Activated naive CD4-positive, alpha-beta T cell treated with anti-CD3 and anti-CD28 coated beads, Interleukin-2, amount 10 ng/mL, durations not matched to agents 7 days and 5 days (primary cell): ENCODE measurements around the gene SENP5.
"Not testable (repeated sequence)": the region's sequence is repeated elsewhere in the genome, so short reads cannot be mapped to it uniquely, and the experiment has no call there.

Experiments used
- CTCF ChIA-PET: fragments of 350-600 bp; sonication (Branson Sonifier 250); formaldehyde crosslinking; loops from one replicate; lab custom pipeline; 2021; ENCODE audit warnings: antibody characterized with exemption; lab: Charles Lee
- DNase-seq: peaks from one replicate; pipeline ENCODE4 v3.0.0-alpha.2; 2020
- H3K27ac Mint-ChIP-seq: one replicate; pipeline ENCODE4 v1.8.0; 2021; ENCODE audit warnings: mild to moderate bottlenecking, moderate library complexity, mixed read lengths
- H3K27me3 Mint-ChIP-seq: one replicate; pipeline ENCODE4 v1.8.0; 2021; ENCODE audit warnings: mild to moderate bottlenecking, mixed read lengths
- H3K36me3 Mint-ChIP-seq: one replicate; pipeline ENCODE4 v1.8.0; 2021; ENCODE audit warnings: mixed read lengths
- H3K4me1 Mint-ChIP-seq: one replicate; pipeline ENCODE4 v1.8.0; 2021; ENCODE audit warnings: mixed read lengths
- H3K4me3 Mint-ChIP-seq: one replicate; pipeline ENCODE4 v1.8.0; 2021; ENCODE audit warnings: mild to moderate bottlenecking, moderate library complexity, mixed read lengths
- H3K9me3 Mint-ChIP-seq: one replicate; pipeline ENCODE4 v1.8.0; 2021; ENCODE audit warnings: mixed read lengths

The SENP5 gene

GRCh38 chr3:196867507-196868296, at the start of gene SENP5:
TSS of gene SENP5 (plus strand) at chr3:196867920. CDS start at chr3:196885182, 17,262 bp downstream.
- CTCF ChIA-PET, result interaction anchor here (0.8 to 2.7 kb wide), 2 partner anchors 18 to 75 kb away, joined by 3 to 7 read pairs; partner anchors contain the start of gene NCBP2
- peaks cover 5% of the 10 kb centered on the region for H3K36me3 Mint-ChIP-seq
- peak within 1 kb of the TSS; percentile 99 for H3K4me3 Mint-ChIP-seq
- peaks cover 11% of the 10 kb centered on the region for H3K9me3 Mint-ChIP-seq
- H3K27ac Mint-ChIP-seq, result peak within 1 kb of the TSS; percentile 92
- H3K27me3 Mint-ChIP-seq, result peaks cover 4% of the 10 kb centered on the region
- peaks cover 28% of the 10 kb centered on the region for H3K4me1 Mint-ChIP-seq
- DNase-seq, result peak; percentile 92

DNA sequence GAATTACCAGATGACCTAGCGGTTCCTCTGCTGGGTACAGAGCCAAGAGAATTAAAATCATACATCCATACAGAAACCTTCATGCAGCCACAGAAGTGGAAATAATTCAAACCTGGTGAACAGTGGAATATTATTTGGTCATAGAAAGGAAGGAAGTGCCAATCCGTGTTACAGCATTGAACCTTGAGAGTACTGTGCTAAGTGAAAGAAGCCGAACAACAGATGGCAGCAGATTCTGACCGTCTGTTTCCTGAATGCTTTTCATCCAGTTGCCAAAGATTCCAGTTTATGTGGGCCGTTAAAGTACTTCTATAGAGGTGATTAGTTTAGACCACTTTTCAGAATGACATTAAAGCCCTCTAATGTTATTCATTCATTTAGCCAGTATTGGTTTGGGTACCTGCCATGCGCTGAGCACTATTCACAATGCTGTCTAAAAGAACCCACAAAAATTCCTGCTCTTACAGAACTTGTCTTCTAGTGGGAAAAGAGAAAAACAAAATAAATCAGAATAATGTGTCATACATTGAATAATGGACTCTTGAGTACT, 45.8 kb upstream of the SENP5 start:
- no peak for DNase-seq
- Mint-ChIP-seq H3K4me3 (no peak overlapping the region), H3K27ac (no peak overlapping the region), H3K27me3 (no peaks in the 10 kb centered on the region), H3K4me1 (no peaks in the 10 kb centered on the region), H3K9me3 (no peaks in the 10 kb centered on the region), H3K36me3 (peaks cover 46% of the 10 kb centered on the region)
- CTCF ChIA-PET, result no interaction called here

DNA sequence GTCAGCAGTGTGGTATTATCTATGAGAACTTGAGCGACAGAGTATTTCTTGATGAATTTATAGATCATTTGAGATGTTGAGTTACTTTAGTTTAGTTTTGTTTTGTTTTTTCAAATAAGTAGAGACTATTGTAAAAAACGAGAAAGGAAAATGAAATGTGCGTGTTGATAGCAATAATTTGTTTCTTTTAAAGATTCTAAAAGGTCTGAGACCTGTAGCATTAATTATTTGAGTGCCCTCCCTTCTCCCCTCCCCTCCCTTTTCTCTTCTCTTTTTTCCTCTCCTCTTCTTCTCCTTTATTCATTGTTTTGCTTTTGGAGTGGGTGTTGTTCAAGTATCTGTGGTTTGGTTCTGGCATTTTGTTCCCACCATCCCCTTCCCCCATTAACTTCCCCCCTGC, 38.1 kb upstream of the SENP5 start:
- H3K4me3 Mint-ChIP-seq, H3K27ac Mint-ChIP-seq, H3K4me1 Mint-ChIP-seq, CTCF ChIA-PET, DNase-seq, H3K9me3 Mint-ChIP-seq, H3K27me3 Mint-ChIP-seq: not testable (repeated sequence)
- peaks cover 24% of the 10 kb centered on the region for H3K36me3 Mint-ChIP-seq

DNA sequence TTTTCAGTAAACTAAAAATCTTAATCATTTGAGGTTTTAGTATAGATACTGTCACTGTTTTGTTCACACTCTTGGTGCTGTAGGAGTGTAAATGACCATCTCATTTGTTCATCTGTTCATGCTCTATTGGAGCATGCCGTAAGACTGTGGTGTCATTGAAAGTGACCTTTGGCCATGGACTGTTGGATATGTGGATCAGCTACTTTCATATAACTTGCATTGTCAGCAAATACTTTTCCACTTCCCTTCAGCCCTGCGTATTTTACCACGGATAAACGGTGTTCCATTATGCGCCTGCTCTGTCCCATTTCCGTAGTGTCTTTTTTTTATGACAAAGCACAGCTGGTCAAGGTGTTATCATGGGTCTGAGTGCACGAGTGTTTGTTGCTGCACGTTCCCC, 32.6 kb upstream of the SENP5 start:
- no peak for DNase-seq
- no peaks in the 10 kb centered on the region for H3K27me3 Mint-ChIP-seq
- no peak overlapping the region for H3K4me3 Mint-ChIP-seq
- CTCF ChIA-PET, result interaction anchor here (1.0 to 1.4 kb wide), 3 partner anchors 8 to 226 kb away, joined by 3 to 4 read pairs (median 4); no protein-coding TSS in a partner anchor
- peaks cover 9% of the 10 kb centered on the region for H3K36me3 Mint-ChIP-seq
- H3K27ac Mint-ChIP-seq, result no peak overlapping the region
- H3K4me1 Mint-ChIP-seq, result peaks cover 3% of the 10 kb centered on the region
- no peaks in the 10 kb centered on the region for H3K9me3 Mint-ChIP-seq

DNA sequence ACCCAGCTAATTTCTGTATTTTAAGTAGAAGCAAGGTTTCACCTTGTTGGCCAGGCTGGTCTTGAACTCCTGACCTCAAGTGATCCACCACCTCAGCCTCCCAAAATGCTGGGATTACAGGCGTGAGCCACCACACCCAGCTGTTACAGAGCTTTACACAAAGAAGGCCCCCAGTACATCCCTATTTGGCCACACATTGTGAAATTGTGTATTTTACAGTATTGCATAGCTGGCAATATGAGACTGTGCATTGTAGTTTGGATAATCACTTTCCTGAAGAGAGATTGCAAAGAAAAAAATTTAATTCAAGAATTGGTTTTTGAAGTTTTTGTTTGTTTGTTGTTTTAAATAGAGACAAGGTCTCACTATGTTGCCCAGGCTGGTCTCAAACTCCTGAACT, 31.1 kb upstream of the SENP5 start:
- H3K9me3 Mint-ChIP-seq, DNase-seq, H3K36me3 Mint-ChIP-seq, H3K4me3 Mint-ChIP-seq, H3K27ac Mint-ChIP-seq, H3K4me1 Mint-ChIP-seq, H3K27me3 Mint-ChIP-seq: not testable (repeated sequence)
- CTCF ChIA-PET, result interaction anchor here (0.9 to 3.0 kb wide), 3 partner anchors 26 to 134 kb away, joined by 3 to 15 read pairs (median 3); no protein-coding TSS in a partner anchor

GRCh38 chr3:196837819-196838420, 29.8 kb upstream of the SENP5 start:
- no peaks in the 10 kb centered on the region for H3K36me3 Mint-ChIP-seq
- peak; percentile 84 for DNase-seq
- H3K4me3 Mint-ChIP-seq, result no peak overlapping the region
- no peaks in the 10 kb centered on the region for H3K27me3 Mint-ChIP-seq
- no peak overlapping the region for H3K27ac Mint-ChIP-seq
- H3K4me1 Mint-ChIP-seq, result peaks cover 7% of the 10 kb centered on the region
- no peaks in the 10 kb centered on the region for H3K9me3 Mint-ChIP-seq
- CTCF ChIA-PET, result interaction anchor here (0.6 to 3.0 kb wide), 12 partner anchors 11 to 231 kb away, joined by 3 to 15 read pairs (median 4); no protein-coding TSS in a partner anchor

GRCh38 chr3:196839351-196839750, 28.4 kb upstream of the SENP5 start:
- H3K4me3 Mint-ChIP-seq, DNase-seq, H3K36me3 Mint-ChIP-seq, H3K27me3 Mint-ChIP-seq, H3K27ac Mint-ChIP-seq, H3K4me1 Mint-ChIP-seq, H3K9me3 Mint-ChIP-seq: not testable (repeated sequence)
- CTCF ChIA-PET, result interaction anchor here (0.6 kb wide), 1 partner anchor 53 kb away, joined by 3 read pairs; no protein-coding TSS in a partner anchor

DNA sequence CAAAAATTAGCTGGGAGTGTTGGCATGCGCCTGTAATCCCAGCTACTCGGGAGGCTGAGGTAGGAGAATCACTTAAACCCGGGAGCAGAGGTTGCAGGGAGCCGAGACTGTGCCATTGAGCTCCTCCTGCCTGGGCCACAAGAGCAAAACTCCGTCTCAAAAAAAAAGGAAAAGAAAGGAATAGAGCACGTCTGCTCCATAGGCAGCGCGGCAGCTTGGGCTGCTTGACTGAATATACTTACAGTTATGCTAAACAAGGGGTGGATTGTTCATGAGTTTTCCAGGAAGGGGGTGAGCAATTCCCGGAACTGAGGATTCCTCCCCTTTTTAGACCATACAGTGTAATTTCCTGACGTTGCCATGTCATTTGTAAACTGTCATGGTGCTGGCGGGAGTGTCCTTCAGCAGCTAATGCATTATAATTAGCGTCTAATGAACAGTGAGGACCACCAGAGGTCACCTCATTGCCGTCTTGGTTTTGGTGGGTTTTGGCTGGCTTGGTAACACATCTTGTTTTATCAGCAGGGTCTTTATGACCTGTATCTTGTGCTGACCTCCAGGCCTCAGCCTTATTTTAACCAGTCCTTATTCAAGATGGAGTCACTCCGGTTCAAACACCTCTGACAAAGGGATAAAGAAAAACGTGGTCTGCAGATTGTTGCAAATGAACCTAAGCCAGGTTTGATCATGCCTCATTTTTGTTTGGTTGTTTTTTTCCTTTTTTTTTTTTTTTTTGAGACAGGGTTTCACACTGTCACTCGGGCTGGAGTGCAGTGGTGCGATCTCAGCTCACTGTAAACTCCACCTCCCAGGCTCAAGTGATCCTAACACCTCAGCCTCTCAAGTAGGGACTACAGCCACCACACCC, 24.9 kb upstream of the SENP5 start:
- DNase-seq, result no peak
- H3K27ac Mint-ChIP-seq, result no peak overlapping the region
- peaks cover 5% of the 10 kb centered on the region for H3K4me1 Mint-ChIP-seq
- no peak overlapping the region for H3K4me3 Mint-ChIP-seq
- H3K9me3 Mint-ChIP-seq, result no peaks in the 10 kb centered on the region
- no peaks in the 10 kb centered on the region for H3K36me3 Mint-ChIP-seq
- CTCF ChIA-PET, result interaction anchor here (0.5 to 1.3 kb wide), 4 partner anchors 8 to 254 kb away, joined by 3 read pairs; partner anchors contain the start of gene NCBP2
- no peaks in the 10 kb centered on the region for H3K27me3 Mint-ChIP-seq

- CTCF ChIA-PET, result interaction anchor here (0.7 to 1.1 kb wide), 2 partner anchors 8 to 198 kb away, joined by 3 read pairs; no protein-coding TSS in a partner anchor
- no peak overlapping the region for H3K4me3 Mint-ChIP-seq
- H3K27me3 Mint-ChIP-seq, result no peaks in the 10 kb centered on the region
- H3K36me3 Mint-ChIP-seq, result no peaks in the 10 kb centered on the region
- H3K9me3 Mint-ChIP-seq, result no peaks in the 10 kb centered on the region
- H3K27ac Mint-ChIP-seq, result no peak overlapping the region
- DNase-seq, result no peak
- peaks cover 5% of the 10 kb centered on the region for H3K4me1 Mint-ChIP-seq
These were observed 24.1 kb upstream of the SENP5 start for GRCh38 chr3:196843435-196844110.

- H3K36me3 Mint-ChIP-seq, H3K9me3 Mint-ChIP-seq, H3K4me3 Mint-ChIP-seq, DNase-seq, H3K4me1 Mint-ChIP-seq, H3K27ac Mint-ChIP-seq, H3K27me3 Mint-ChIP-seq: not testable (repeated sequence)
- CTCF ChIA-PET, result interaction anchor here (0.8 to 1.0 kb wide), 2 partner anchors 31 to 75 kb away, joined by 4 to 7 read pairs; no protein-coding TSS in a partner anchor
These were observed 23.2 kb upstream of the SENP5 start for GRCh38 chr3:196844235-196845219.

- not testable (repeated sequence) for H3K4me1 Mint-ChIP-seq, DNase-seq, H3K4me3 Mint-ChIP-seq, H3K9me3 Mint-ChIP-seq, H3K36me3 Mint-ChIP-seq, H3K27ac Mint-ChIP-seq
- H3K27me3 Mint-ChIP-seq, result peaks cover 17% of the 10 kb centered on the region
- CTCF ChIA-PET, result interaction anchor here (0.8 kb wide), 1 partner anchor 10 kb away, joined by 3 read pairs; no protein-coding TSS in a partner anchor
These were observed 19.3 kb upstream of the SENP5 start for GRCh38 chr3:196848375-196848774.

DNA sequence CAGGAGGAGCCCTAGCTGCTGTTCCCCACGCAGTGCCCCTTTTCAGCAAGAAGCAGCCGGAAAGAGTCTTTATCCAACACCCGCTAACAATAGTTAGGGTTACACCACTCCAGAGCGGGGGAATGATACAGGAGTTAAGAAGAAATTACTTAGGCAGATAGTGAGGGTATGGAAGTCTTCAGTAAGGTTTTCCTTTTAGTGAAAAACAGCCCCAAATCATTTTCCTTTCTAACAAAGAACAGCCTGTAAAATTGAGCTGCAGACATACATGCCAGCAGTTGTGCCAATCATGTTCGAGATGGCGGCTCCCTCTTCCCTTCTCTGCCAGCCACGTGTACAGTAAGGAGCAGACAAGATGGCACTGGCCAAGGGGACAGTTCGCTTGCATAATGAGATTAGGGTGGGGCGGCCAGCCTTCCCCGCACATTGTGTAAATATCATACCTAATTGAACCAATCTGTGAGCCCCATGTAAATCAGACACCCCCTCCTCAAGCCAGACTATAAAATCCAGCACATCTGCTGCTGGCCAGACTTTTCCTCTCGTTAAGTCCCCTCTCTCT, 18.5 kb upstream of the SENP5 start:
- H3K4me3 Mint-ChIP-seq, result no peak overlapping the region
- CTCF ChIA-PET, result interaction anchor here (0.8 to 0.9 kb wide), 2 partner anchors 11 to 12 kb away, joined by 3 to 4 read pairs; no protein-coding TSS in a partner anchor
- H3K4me1 Mint-ChIP-seq, result no peaks in the 10 kb centered on the region
- peaks cover 17% of the 10 kb centered on the region for H3K27me3 Mint-ChIP-seq
- no peak for DNase-seq
- no peak overlapping the region for H3K27ac Mint-ChIP-seq
- H3K9me3 Mint-ChIP-seq, result no peaks in the 10 kb centered on the region
- no peaks in the 10 kb centered on the region for H3K36me3 Mint-ChIP-seq
